CD4-positive, alpha-beta T cell treated with Interleukin-4 for 4 hours (primary cell): ENCODE data around the gene FUBP3.

ENCODE experiments used
- DNase-seq: peaks from one replicate; pipeline ENCODE4 v3.0.0-alpha.2; 2020

Gene FUBP3

DNA sequence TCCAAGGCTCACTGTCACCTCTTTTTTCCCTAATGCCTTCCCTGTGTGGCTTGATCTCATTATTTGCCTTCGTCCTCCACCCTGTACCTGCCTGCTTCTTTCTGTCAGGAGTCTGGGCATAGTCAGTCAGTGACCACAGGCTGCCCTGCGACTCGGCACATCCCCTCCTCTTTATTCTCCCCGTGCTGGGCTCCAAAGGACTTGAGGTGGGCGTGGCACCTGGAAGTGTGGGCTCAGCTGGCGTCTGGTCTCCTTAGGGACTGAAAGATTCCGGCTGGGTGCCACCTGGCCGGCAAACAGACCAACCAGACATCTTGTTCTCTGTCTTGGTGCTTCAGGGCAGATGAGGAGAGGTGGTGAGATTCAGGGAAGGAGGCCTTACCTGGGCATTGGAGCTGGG is 55.4 kb downstream of the FUBP3 start:
- no peak for DNase-seq

DNA sequence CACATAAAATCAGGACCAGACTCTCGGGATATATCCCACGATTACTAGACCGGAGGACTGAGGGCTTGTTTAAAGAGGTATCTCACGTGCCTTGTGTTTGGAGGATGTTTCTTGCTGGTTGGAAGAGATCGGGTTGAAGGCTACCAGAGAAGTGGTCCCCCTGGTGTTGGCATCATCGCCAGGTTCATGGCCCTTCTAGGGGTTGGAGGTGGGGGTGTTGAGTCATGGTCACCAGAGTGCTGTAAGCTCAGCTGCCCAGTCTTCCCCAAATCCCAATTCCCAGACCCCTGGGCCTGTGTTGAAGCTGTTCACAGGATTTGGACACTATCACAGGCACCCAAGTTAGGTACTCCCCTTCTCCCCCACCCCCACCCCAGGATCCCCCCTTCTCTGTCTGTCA is 55.9 kb downstream of the FUBP3 start:
- DNase-seq, result no peak

DNA sequence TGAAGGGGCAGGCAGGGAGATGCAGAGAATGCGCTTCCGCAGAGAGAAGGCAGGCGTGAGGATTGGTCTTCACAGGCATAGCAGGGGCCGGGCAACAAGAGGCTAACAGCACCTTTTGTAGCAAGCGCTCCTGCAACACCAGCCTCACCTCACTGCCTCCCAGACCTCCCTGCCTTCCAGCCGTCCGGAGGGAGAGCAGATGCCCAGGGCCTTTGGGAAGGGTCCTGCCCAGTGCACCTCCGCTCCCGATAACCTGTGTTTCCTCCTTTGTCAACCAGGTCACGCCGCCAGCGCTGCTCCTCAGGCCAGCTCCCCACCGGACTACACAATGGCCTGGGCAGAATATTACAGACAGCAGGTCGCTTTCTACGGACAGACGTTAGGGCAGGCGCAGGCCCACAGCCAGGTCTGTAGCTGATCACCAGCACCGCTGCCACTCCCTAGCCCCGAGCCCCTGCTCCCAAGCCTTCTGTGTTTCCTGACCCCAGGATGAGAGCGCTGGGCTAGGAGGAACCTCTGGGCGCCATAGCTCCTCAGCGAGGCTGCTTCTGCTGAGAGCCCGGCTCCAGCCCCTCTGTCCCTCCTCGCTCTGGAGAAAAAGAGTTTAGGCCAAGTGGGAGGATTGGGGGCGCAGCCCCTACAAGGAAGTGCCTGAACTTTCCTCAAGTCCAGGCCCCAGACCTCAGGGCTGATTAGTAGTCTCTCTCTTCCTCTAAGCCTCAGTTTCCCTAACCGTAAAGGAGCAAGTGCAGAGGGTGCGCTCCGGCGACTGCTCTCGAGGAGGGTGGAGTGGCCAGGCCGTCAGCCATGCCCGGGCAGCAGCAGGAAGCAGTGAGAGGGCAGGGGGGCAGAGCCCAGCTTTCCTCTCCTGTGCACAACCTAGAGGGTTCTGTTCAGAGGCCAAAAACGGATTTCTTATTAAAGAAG is 56.6 kb downstream of the FUBP3 start:
- no peak for DNase-seq

DNA sequence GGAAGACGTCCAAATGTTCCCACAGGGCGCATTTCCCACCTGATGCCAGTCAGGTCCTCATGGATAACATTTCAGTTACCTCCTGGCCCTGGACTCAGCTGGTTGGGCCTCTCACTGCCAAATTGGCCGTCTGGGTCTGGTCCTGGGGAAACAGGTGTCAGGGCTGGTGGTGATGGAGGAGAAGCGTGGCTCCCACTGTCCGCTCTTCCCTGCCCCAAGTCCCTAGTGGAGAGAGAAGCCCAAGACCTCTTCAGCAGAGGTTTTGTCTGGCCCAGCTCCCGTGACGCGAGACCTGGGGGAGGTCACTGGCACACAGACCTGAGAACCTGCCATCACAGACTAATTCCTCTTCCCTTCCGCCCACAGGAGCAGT is 57.3 kb downstream of the FUBP3 start:
- DNase-seq, result no peak

DNA sequence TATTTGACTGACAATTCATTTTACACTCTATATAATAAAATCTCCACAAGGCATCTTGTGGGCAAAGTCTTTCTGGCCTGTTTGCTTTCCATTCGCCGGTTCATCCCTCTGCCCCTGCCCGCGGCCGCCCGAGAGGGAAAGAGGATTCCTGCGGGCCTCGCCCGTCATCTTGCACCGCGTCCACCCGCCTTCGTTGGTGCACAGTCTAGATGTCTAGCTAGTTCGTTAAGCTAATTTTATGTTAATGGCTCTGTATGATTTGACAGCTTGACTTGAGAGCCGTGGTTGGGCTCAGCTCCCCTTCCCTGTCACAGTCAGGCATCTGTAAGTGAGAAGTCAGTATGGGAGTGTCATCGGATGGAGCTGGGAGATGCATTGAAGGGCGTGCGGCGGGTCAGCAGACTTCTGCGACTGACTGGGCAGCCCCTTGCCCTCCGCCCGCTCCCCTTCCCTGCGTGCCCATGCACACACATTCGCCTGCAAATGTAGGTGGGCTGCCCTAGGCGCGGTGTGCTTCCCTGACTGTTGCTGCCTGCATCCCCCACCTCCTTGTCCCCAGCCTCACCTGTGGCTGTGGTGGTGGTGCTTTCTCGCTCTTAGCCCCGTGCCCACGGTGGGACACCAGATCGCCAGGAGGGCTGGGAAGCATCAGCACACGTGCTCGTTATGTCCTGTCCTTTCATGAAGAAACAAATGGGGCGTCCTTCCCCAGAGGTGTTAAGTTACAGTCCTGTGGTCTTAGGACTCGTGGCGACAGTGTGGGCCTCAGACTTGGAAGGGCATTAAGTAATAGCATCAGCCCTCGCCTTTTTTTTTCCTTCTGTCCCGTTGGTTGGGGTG is 59.1 kb downstream of the FUBP3 start:
- no peak for DNase-seq

DNA sequence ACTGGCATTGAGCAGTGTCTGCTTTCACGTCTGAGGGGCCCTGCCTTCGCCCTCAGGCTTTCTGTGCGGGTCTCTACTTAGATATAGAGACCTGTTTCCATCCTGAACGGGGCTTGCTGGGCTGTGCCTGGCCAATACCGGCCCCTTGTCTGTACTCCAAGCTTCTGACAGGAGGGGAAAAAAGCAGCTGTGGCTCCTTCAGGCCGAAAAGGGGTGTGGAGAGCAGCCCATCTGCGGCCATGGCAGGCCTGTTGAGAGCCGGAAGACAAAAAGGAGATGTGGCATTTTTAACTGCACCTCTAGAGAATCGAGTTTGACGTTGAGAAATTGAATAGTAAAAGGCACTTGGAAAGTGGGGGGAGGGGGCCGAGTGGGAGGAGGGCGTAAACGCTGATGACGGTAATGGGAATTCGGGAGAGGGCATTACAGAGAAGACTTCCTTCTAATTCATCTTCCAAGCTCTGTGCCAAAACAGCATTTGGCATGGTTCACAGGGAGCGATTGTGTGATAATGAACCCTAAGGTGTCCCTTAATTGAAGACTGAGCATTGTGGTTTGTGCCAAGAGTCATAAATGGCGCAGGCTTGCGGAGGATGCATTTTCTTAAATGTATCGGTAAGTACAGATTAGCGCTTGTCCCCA is 59.9 kb downstream of the FUBP3 start:
- DNase-seq, result no peak

DNA sequence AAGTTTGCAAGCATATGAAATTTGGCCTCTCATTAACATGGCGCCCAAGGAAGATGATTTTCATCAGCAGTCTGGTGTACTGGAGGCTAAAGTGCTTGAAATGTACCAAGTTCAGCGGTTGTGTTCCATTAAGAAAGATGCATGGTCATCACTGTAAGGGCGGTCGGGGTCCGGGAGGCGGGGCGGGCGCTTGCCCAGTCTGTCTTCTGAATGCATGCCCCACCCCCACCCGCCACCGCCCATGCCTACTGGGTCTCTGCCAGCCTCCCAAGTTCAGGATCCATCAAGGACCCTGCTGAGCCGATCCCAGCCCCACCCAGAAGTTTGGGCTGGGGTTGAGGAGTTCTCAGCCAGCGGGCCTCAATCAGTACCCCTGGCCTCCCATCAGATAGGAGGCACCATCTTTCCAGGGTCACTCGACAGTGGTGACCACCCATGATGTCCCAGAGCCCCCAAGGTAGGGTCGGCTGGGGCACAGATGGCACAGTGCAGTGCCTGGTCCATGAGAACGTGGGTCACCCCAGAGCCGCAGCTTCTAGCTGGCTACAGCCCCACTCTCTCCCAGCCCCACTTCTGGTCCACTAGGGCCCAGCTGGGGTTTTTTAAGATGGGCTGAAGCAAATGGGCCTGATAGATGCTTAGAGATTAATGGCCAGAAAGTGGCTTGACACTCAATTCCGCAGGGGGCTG is 60.6 kb downstream of the FUBP3 start:
- no peak for DNase-seq

DNA sequence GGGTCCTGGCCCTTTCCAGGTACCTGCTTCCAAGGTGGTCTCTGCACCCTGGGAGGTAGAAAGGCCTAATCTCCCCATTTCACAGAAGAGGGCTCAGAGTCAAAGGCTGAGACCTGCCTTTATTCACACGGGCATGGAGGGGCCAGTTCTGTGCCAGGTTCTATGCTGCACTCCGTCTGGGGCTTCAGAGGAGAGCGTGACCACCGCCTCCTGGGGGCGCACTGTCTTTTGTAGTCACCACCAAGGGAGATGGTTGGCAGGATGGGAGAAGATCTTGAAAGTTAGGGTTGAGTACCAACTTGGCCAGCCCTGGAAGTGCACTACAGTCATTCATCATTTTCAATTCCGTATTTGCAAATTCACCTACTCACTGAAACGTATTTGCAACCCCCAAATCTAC is 61.3 kb downstream of the FUBP3 start:
- DNase-seq, result no peak

DNA sequence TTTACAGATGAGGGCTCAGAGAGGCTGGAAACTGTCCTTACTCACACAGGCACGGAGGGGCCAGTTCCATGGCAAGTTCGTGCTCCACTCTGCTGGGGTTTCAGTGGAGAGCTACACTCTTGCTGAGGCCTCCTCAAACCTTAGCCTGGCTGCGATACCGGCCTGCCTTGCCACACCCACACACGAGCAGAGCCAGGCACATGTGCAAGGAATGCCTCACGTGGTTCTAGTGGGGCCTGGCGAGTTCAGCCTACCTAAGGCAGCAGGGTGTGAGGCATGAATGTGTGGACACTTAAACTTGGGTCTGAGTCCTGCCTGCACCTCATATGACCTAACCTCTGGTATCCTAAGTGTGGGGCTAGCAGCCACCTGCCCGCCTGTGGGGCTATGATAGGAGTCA is 63.5 kb downstream of the FUBP3 start:
- DNase-seq, result no peak

DNA sequence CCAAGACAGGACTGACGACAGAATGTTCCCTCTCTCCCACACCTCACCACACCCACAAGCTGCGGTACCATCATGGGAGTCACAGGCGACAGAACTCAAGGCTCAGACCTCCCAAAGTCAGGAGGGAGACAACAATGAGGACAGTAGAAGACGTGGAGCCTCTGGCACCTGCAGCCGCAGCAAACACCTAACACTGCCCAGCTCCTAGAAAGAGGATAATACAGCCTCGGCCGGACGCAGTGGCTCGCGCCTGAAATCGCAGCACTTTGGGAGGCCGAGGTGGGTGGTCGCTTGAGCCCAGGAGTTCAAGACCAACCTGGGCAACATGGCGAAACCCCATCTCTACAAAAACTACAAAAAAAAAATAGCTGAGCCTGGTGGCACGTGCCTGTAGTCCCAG is 71.8 kb downstream of the FUBP3 start:
- no peak for DNase-seq

DNA sequence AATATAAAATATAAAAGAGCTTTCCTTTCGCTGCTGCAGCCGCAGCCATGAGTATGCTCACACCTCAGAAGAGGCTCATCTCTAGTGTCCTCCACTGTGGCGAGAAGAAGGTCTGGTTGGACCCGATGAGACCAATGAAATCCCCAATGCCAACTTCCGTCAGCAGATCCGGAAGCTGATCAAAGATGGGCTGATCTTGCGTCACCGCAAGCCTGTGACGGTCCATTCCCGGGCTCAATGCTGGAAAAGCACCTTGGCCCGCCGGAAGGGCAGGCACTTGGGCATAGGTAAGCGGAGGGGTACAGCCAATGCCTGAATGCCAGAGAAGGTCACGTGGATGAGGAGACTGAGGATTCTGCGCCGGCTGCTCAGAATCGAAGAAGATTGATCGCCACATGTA is 72.4 kb downstream of the FUBP3 start:
- no peak for DNase-seq

DNA sequence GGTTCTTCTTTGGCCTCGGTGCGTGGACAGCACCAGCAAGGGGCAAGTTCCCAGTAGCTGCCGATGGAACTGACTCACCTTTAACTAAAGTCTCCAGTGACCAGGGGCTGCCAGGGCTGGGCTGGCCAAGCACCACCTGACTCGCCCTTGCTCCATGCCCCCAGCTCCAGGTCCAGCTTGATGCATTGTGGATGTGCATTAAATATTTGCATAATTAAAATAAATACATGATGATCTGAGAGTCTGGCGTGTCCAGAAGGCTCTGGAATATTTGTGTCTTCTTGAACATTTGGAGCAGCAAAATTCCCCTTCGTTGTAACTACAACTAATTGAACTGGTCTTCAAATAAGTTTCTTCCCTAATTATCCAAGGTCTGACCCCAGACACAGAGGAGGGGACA is 75.5 kb downstream of the FUBP3 start:
- no peak for DNase-seq

DNA sequence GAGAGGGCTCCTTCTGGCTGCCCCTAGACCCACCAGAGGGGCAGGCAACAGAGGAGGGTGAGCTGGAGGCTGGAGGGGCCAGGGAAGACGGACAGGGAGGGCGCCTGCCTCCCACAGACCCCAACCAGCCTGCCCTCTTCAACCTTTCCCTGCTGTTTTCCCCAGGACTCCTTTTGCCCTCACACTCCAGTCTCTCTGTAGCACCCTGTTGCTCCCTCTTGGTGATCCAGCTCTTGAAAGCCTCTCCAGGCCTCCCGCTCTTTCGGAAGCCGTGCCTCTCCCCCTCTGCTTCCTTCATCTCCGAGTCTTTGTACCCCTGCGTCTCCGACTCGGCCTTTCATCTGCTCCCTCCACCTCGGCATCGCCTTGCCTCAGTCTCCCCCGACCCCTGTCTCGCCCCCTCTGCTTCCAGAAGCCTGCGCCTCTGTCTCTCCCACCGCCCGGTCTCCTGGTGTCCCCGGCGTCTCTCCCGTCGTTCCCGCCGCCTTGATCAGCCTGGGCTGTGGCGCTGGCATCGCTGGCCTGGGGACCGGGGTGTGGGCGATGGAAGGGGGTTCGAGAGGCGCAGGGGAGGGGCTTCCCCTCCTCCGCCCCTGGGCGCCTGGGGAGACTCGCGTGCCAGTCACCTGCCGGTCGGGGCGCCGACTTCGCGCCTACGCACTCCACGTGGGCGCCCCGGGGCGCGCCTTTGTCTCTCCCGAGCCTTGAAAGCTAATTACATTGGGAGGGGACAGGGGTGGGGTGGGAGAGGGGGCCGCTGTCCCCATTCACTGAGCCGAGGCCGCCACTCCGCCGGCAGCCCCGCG is 79.7 kb downstream of the FUBP3 start:
- DNase-seq, result no peak

DNA sequence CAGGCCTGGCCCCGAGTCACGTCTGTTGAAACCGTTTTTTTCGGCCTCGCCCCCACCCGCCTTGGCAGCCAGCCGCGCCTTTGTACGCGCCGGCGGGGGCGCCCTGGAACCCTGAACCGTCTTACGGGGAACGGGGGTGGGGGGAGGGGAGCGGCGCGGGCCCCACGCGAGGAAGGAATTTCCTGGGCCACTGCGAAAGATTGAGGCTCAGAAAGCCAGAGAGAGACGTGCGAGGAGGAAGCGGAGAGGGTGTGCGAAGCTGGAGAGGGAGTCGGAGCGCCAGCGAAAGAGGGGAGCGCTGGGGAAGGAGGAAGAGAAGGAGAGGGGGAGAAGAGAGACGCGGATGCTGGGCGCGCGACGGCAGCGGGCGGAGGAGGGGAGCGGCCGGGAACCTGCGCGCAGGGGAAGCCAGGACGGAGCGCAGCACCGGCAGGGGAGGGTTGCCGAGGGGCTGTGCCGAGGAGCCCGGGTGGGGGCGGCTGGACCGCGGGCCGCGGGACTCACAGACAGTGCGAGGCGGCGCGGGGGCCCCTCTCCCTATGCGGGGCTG is 80.4 kb downstream of the FUBP3 start:
- no peak for DNase-seq

DNA sequence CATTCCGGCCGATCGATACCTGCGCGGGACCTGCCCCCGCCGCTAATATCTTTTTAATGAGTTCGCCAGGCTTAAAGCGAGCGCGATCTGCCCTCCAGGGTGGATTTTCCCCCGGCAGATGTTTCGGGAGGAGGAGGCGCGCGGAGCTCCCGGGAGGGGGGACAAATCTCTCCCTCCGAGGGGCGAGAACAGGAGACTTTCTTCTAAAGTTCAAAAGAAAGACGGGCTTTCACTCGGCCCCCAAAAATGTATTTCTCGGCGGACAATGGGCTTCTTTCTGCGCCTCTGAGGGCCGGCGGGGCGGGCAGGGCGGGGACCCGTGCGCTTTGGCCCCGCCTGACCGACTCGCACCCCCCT is 80.9 kb downstream of the FUBP3 start:
- no peak for DNase-seq

DNA sequence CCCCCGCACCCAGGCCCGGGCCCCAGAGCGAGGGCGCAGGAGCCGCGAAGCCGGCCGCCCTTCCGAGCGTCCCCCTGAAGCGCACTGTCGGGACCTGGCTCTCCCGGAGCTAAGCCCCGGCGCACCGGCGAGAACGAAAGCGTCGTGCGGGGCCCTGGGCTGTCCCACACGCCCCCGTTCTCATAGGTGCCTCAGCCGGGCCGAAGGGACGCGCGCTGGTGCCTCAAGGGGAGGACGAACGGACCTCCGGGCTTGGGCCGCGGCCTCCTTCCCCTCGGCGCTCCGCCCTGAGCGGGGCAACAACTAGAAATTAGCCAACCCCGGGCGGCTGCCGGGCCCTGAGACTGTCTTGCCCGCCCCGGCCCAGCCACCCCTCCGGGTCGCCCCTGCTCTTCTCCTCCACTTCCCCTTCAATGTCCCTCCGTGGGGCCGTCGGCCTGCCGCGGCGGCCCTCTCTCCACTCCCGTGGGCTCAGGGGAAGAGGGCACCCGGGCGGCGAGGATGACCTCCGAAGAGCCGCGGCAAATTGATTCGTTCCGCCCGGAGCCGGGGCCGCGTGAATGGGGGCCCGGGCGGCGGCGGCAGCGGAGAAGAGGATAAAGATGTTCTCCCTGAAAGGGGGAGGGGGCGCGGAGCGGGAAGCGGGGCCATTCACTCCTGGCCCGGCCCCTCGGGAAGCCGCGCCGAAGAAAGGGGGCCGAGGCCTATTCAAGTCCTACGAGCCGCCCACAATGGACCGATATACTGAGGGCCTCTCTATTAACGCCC is 81.5 kb downstream of the FUBP3 start:
- no peak for DNase-seq

DNA sequence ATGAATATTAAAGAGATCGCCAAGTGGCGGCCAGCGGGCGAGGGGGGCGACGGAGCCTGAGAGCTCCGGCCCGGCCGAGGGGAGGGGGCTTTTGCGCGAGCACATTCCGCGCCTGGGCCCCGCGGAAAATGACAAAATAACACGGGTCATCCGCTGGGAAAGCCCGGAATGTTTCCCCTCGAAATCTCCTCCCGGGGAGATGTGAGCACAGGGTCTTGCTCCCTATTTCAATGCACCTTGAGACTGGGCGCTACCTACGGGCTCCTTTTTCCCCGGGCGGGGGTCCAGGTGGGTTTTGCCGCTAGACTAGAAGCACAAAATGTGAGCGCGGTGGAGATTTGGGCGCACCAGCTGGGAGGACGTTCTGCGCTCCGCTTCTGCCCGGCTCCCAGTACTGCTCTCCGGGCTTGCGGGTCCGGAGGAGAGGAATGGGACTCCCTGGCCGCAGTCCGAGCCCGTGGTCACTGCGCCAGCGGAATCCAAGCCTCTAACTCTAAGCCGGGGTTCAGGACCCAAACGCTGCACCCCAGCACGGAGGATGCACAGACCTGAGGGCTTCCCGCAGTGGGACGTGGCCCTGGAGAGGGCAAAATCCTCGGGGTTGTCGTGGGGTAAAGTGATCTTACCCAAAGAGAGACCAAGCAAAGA is 82.2 kb downstream of the FUBP3 start:
- DNase-seq, result no peak

DNA sequence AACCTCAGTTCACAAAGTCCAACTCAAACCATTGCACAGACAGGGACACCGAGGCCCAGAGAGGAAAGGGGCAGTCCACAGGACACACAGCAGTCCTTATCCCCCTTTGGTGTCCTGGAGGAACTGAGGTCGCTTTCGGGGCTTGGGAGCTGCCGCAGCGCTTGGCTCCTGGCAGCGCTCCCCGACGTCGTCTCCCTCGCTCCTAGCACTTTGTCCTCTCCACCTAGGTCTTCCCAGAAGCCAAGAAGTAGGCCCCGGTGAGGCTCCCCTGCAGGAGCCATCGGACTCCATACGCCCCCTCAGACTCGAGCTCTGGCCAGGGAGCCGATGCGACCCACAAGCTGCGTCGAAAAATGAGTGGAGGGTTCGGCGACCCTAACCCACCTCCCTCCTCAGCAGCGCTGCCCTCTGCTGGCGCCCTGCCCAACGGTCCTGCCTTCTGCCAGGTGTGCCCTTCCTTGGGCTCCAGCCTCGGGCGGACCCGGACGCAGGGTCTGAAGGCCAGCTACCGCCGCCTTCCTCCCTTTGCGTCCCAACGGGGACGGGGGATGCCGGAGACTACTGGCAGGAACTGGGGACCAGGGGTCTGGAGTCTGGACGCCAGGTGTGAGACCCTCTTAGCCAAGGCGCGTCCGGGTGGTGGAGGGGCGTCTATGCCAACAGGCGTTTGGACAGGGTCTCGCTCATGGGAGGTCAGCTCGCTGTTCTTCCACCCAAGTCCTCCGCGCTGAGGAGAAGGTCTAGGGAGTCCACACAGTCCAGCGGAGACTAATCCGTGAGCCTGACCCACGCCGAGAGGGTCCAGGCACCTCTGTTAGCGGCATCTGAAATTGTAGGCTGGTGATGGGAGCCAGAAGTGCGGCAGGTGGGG is 83.0 kb downstream of the FUBP3 start:
- DNase-seq, result no peak

DNA sequence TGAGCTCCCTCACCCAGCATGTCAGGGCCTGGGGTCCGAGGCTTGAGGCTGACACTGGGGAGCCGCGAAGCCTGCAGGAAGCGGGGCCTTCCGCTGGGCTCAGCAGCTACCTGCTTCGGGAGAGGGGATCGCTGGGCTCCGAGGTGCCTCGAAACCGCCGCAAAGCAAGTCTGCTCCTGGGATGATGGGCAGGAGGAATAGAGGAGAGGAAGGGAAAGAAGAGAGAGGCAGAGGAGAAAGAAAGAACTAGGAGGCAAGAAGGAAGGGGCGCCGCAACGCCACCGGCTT is 83.5 kb downstream of the FUBP3 start:
- DNase-seq, result no peak
